ENCODE results near the gene CD40LG.

DNA sequence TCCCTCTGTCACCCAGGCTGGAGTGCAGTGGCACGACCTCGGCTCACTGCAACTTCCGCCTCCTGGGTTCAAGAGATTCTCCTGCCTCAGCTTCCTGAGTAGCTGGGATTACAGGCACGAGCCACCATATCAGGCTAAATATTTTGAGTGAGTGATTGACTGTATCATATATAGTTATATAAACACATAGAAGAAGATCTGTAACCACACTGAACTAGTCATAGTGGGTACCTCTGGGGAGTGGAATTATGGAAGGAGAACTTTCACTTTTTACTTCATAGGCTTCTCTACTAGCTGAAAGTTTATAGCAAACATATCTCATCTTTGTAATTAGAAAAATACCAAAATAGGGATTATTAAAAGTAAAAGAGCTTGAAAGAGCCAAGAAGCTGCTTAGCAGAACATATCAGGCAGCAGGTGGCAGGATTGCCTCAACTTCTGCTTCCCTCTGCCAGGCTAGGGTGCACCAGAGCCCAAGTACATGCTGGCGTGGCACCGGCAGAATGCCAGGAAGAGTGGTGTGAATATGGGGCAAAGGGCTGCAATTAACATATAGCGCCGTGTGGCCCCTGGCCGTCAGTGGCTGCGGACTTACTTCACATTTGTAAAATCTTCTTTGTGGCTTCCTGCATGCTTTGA, 39.5 kb upstream of the CD40LG start:
- TF ChIP-seq FOXM1 (IDR thresholded peaks at IDR 0.05; ENCODE audit: borderline replicate concordance) (no peak), TARDBP (IDR thresholded peaks at IDR 0.05) (no peak), SP1 (IDR thresholded peaks at IDR 0.05) (no peak), CTBP1 (IDR thresholded peaks at IDR 0.05; ENCODE audit: borderline replicate concordance) (no peak), FOXA1 (IDR thresholded peaks at IDR 0.05) (no peak), BHLHE40 (IDR thresholded peaks at IDR 0.05; ENCODE audit: borderline replicate concordance) (no peak)
